ENCODE results near the gene KCNJ5.

DNA sequence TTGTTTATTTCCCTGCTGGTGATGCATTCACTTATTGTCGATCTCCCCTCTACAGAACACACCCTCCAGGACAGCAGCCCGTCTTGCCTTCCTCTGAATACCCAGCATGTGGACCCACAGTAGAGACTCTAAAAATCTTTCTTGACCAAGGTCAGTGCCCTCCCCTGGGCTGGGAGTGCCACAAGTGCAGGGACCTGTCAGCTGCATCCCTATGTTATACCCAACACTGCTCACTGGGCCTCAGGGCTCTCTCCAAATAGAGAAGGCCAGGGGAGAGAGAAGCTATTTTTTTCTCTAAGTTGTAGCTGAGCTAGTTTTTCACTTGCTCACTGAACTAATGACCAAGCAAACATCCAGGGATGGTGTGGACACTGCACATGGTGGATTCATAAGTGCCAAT, 33.8 kb upstream of the KCNJ5 start:
- TF ChIP-seq, protein P1, sequence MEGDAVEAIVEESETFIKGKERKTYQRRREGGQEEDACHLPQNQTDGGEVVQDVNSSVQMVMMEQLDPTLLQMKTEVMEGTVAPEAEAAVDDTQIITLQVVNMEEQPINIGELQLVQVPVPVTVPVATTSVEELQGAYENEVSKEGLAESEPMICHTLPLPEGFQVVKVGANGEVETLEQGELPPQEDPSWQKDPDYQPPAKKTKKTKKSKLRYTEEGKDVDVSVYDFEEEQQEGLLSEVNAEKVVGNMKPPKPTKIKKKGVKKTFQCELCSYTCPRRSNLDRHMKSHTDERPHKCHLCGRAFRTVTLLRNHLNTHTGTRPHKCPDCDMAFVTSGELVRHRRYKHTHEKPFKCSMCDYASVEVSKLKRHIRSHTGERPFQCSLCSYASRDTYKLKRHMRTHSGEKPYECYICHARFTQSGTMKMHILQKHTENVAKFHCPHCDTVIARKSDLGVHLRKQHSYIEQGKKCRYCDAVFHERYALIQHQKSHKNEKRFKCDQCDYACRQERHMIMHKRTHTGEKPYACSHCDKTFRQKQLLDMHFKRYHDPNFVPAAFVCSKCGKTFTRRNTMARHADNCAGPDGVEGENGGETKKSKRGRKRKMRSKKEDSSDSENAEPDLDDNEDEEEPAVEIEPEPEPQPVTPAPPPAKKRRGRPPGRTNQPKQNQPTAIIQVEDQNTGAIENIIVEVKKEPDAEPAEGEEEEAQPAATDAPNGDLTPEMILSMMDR (IDR thresholded peaks at IDR 0.05): no peak
- TF ChIP-seq POLR2A (IDR thresholded peaks at IDR 0.05): no peak
